ENCODE results near the gene ARHGEF9.

ARHGEF9 gene

GRCh38 chrX:63746278-63746677, 38.7 kb downstream of the ARHGEF9 start:
- no peak for DNase-seq

- no peak for DNase-seq
These were observed 40.1 kb downstream of the ARHGEF9 start for GRCh38 chrX:63744850-63745394.

GRCh38 chrX:63743596-63743995, 41.4 kb downstream of the ARHGEF9 start:
- DNase-seq, result no peak

GRCh38 chrX:63740382-63740781, 44.6 kb downstream of the ARHGEF9 start:
- no peak for DNase-seq

- no peak for DNase-seq
These were observed 45.1 kb downstream of the ARHGEF9 start for GRCh38 chrX:63739885-63740284.

- no peak for DNase-seq
These were observed 46.3 kb downstream of the ARHGEF9 start for GRCh38 chrX:63738696-63739095.

GRCh38 chrX:63737131-63737921, 47.7 kb downstream of the ARHGEF9 start:
- no peak for DNase-seq

- no peak for DNase-seq
These were observed 49.1 kb downstream of the ARHGEF9 start for GRCh38 chrX:63735882-63736281.

- no peak for DNase-seq
These were observed 64.7 kb downstream of the ARHGEF9 start for GRCh38 chrX:63720293-63720692.

- DNase-seq, result no peak
These were observed 65.4 kb downstream of the ARHGEF9 start for GRCh38 chrX:63719633-63720032.

- DNase-seq, result no peak
These were observed 66.9 kb downstream of the ARHGEF9 start for GRCh38 chrX:63718010-63718694.

- DNase-seq, result no peak
These were observed 71.5 kb downstream of the ARHGEF9 start for GRCh38 chrX:63713526-63713925.

GRCh38 chrX:63708801-63709200, 76.2 kb downstream of the ARHGEF9 start:
- DNase-seq, result no peak

- no peak for DNase-seq
These were observed 82.5 kb downstream of the ARHGEF9 start for GRCh38 chrX:63702556-63702955.

- peak; percentile 14 for DNase-seq
These were observed 97.9 kb downstream of the ARHGEF9 start for GRCh38 chrX:63686878-63687714.

- no peak for DNase-seq
These were observed 104.6 kb downstream of the ARHGEF9 start for GRCh38 chrX:63680423-63680822.

GRCh38 chrX:63679432-63679831, 105.6 kb downstream of the ARHGEF9 start:
- no peak for DNase-seq

GRCh38 chrX:63675716-63676115, 109.3 kb downstream of the ARHGEF9 start:
- no peak for DNase-seq

GRCh38 chrX:63673896-63674295, 111.1 kb downstream of the ARHGEF9 start:
- DNase-seq, result no peak

- no peak for DNase-seq
These were observed 120.3 kb downstream of the ARHGEF9 start for GRCh38 chrX:63664741-63665140.

GRCh38 chrX:63664083-63664482, 120.9 kb downstream of the ARHGEF9 start:
- no peak for DNase-seq

GRCh38 chrX:63661676-63662075, 123.3 kb downstream of the ARHGEF9 start:
- no peak for DNase-seq

- no peak for DNase-seq
These were observed 126.1 kb downstream of the ARHGEF9 start for GRCh38 chrX:63658920-63659319.

All from NCI-H2029 treated with DMSO at 0.1 percent for 48 hours (cell line).